HepG2 (cell line): ENCODE results near the gene OPTN. TPM values are rescaled to one million over a fixed set of nuclear protein-coding genes. Genes with fewer than 3 reads are reported as not detected.

Source experiments
- ERF ChIP-seq: IDR thresholded peaks from 2 replicates; pipeline ENCODE4 v1.6.1; 2018; ENCODE audit warnings: missing biosample characterization, missing genetic modification reagents
- FOSL1 ChIP-seq: sonication (generic); formaldehyde crosslinking; IDR thresholded peaks from 2 replicates; pipeline ENCODE4 v1.9.0; 2021; ENCODE audit warnings: missing genetic modification reagents, borderline replicate concordance
- GTF3A ChIP-seq: sonication (generic); formaldehyde crosslinking; conservative IDR thresholded peaks from 2 replicates; pipeline ENCODE4 v1.4.0; 2020; ENCODE audit warnings: mild to moderate bottlenecking, missing genetic modification reagents
- HBP1 ChIP-seq: IDR thresholded peaks from 2 replicates; pipeline ENCODE4 v1.6.1; 2016; ENCODE audit warnings: low read depth, control low read depth
- HNF4G ChIP-seq, 2 experiments: sonication (generic) in 1 of 2; formaldehyde crosslinking in 1 of 2; IDR thresholded peaks; 2 replicates each; pipeline versions ENCODE4 v1.4.0 to v1.6.1; 2011 to 2020; ENCODE audit warnings: borderline replicate concordance in 2 of 2, low read depth in 2 of 2, mild to moderate bottlenecking in 2 of 2, low read length in 1 of 2, missing genetic modification reagents in 1 of 2, moderate library complexity in 1 of 2
- HOXA7 ChIP-seq: sonication (generic); formaldehyde crosslinking; IDR thresholded peaks from 2 replicates; pipeline ENCODE4 v1.8.1; 2022; ENCODE audit warnings: mild to moderate bottlenecking, missing genetic modification reagents, moderate library complexity
- KDM2A ChIP-seq: sonication (generic); formaldehyde crosslinking; IDR thresholded peaks from 2 replicates; pipeline ENCODE4 v1.4.0; 2020; ENCODE audit warnings: low read depth, missing genetic modification reagents, borderline replicate concordance
- NCOA5 ChIP-seq: sonication (generic); formaldehyde crosslinking; IDR thresholded peaks from 2 replicates; pipeline ENCODE4 v1.4.0; 2020; ENCODE audit warnings: missing genetic modification reagents
- RBFOX2 ChIP-seq: fragments of 200-400 bp; formaldehyde crosslinking; IDR thresholded peaks from 2 replicates; pipeline ENCODE4 v1.6.1; 2017; ENCODE audit warnings: low read depth, mild to moderate bottlenecking, low read length
- SAP130 ChIP-seq: IDR thresholded peaks from 2 replicates; pipeline ENCODE4 v1.6.1; 2016; ENCODE audit warnings: low read depth
- SPEN ChIP-seq: sonication (generic); formaldehyde crosslinking; IDR thresholded peaks from 2 replicates; pipeline ENCODE4 v1.5.1; 2020; ENCODE audit warnings: low read depth, mild to moderate bottlenecking, missing genetic modification reagents
- STAG1 ChIP-seq: sonication (generic); formaldehyde crosslinking; IDR thresholded peaks from 2 replicates; pipeline ENCODE4 v1.4.0; 2020; ENCODE audit warnings: missing genetic modification reagents
- ZFX ChIP-seq: sonication (generic); formaldehyde crosslinking; IDR thresholded peaks from 2 replicates; pipeline ENCODE4 v1.4.0; 2020; ENCODE audit warnings: mild to moderate bottlenecking, low read depth, missing genetic modification reagents, moderate library complexity
- ZNF280D ChIP-seq: sonication (generic); formaldehyde crosslinking; IDR thresholded peaks from 2 replicates; pipeline ENCODE4 v1.5.1; 2020; ENCODE audit warnings: mild to moderate bottlenecking, missing genetic modification reagents
- ZNF333 ChIP-seq: sonication (generic); formaldehyde crosslinking; IDR thresholded peaks from 2 replicates; pipeline ENCODE4 v1.4.0; 2020; ENCODE audit warnings: mild to moderate bottlenecking, missing genetic modification reagents, borderline replicate concordance
- ZNF839 ChIP-seq: sonication (generic); formaldehyde crosslinking; IDR thresholded peaks from 2 replicates; pipeline ENCODE4 v1.4.0; 2020; ENCODE audit warnings: missing genetic modification reagents, mild to moderate bottlenecking, borderline replicate concordance
- polyA plus RNA-seq, 8 experiments: library from polyadenylated mRNA; depleted of rRNA in 3 of 8; stranded (reverse) in 7 of 8; unstranded in 1 of 8; fragments of >200 nt; fragmentation: Illumina TruSeq in 4 of 8; extraction: Trizol in 4 of 8; gene quantifications; 2 replicates each; pipeline versions ENCODE4 v1.2.1 to v1.2.3, GENCODE V29; 2011 to 2016; ENCODE audit warnings: low read depth in 4 of 8, missing spikeins in 1 of 8, mixed read lengths in 1 of 8; ENCODE audit not compliant: insufficient read depth in 1 of 8
- total RNA-seq, 5 experiments: library from RNA; depleted of rRNA; stranded (reverse); fragments of >200 nt; fragmentation: Illumina TruSeq; extraction: Trizol; gene quantifications; 2 replicates each; pipeline ENCODE4 v1.2.3, GENCODE V29; 2016; ENCODE audit warnings: low read depth in 1 of 5
- TF ChIP-seq, protein P1 (sequence below): sonication (generic); formaldehyde crosslinking; IDR thresholded peaks from 2 replicates; pipeline ENCODE4 v1.5.0; 2020; ENCODE audit warnings: mild to moderate bottlenecking, missing genetic modification reagents
- TF ChIP-seq, protein P2 (sequence below): sonication (generic); formaldehyde crosslinking; IDR thresholded peaks from 2 replicates; pipeline ENCODE4 v1.4.0; 2020; ENCODE audit warnings: missing genetic modification reagents

OPTN gene
- total and polyA plus RNA-seq, 2 of the 13 experiments (the other 11 are each of a cell fraction or from before 2014, with no cell fraction given) = 13.4 to 46.6 TPM

- peak; percentile 73 for TF ChIP-seq RBFOX2
- TF ChIP-seq, protein P1, sequence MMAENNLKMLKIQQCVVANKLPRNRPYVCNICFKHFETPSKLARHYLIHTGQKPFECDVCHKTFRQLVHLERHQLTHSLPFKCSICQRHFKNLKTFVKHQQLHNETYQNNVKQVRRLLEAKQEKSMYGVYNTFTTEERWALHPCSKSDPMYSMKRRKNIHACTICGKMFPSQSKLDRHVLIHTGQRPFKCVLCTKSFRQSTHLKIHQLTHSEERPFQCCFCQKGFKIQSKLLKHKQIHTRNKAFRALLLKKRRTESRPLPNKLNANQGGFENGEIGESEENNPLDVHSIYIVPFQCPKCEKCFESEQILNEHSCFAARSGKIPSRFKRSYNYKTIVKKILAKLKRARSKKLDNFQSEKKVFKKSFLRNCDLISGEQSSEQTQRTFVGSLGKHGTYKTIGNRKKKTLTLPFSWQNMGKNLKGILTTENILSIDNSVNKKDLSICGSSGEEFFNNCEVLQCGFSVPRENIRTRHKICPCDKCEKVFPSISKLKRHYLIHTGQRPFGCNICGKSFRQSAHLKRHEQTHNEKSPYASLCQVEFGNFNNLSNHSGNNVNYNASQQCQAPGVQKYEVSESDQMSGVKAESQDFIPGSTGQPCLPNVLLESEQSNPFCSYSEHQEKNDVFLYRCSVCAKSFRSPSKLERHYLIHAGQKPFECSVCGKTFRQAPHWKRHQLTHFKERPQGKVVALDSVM (CRISPR knock-in tag) = peak; percentile 55
- TF ChIP-seq SPEN (CRISPR knock-in tag) = peak; percentile 44
- TF ChIP-seq ZNF333 (CRISPR knock-in tag) = no peak
- TF ChIP-seq HNF4G (IDR thresholded peaks at IDR 0.05; ENCODE audit: borderline replicate concordance, low read depth, low read length) = no peak
- TF ChIP-seq HNF4G (CRISPR knock-in tag; IDR thresholded peaks at IDR 0.05; ENCODE audit: borderline replicate concordance, low read depth) = no peak
- TF ChIP-seq ZFX (CRISPR knock-in tag) = peak; percentile 46
- TF ChIP-seq FOSL1 (CRISPR knock-in tag) = no peak
- TF ChIP-seq NCOA5 (CRISPR knock-in tag) = no peak
- TF ChIP-seq, protein P2, sequence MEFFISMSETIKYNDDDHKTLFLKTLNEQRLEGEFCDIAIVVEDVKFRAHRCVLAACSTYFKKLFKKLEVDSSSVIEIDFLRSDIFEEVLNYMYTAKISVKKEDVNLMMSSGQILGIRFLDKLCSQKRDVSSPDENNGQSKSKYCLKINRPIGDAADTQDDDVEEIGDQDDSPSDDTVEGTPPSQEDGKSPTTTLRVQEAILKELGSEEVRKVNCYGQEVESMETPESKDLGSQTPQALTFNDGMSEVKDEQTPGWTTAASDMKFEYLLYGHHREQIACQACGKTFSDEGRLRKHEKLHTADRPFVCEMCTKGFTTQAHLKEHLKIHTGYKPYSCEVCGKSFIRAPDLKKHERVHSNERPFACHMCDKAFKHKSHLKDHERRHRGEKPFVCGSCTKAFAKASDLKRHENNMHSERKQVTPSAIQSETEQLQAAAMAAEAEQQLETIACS = no peak
- no peak for TF ChIP-seq GTF3A (CRISPR knock-in tag)
- peak; percentile 63; the same call in 1 of the 2 replicates for TF ChIP-seq SAP130 (CRISPR knock-in tag)
- TF ChIP-seq HBP1 (CRISPR knock-in tag) = 0 out of 2 replicates have a peak, but pooled peaks have one; percentile 45
- no peak for TF ChIP-seq ZNF280D (CRISPR knock-in tag)
- TF ChIP-seq KDM2A (CRISPR knock-in tag) = peak; percentile 24; the same call in 1 of the 2 replicates
- no peak for TF ChIP-seq ERF (CRISPR knock-in tag)
- TF ChIP-seq ZNF839 (CRISPR knock-in tag) = no peak
- TF ChIP-seq STAG1 (CRISPR knock-in tag) = peak; percentile 47
- no peak for TF ChIP-seq HOXA7
These were observed at the start of gene OPTN (continued) for GRCh38 chr10:13099666-13100348.
